LHCN-M2 (cell line): ENCODE data around the gene TOMM22. TPM values are rescaled to one million over a fixed set of nuclear protein-coding genes. Genes with fewer than 3 reads are reported as not detected.

Experiments
- DNase-seq: peaks from one replicate; pipeline ENCODE4 v3.0.0-alpha.2; 2012; ENCODE audit warnings: low read depth
- total RNA-seq: library from RNA; depleted of rRNA; stranded (reverse); fragments of >200 nt; gene quantifications from 2 replicates; pipeline ENCODE4 v1.2.3, GENCODE V29; 2014; rRNA removed

The TOMM22 gene
- total RNA-seq, 1 experiment from 2014 or later = 60.9 TPM

DNA sequence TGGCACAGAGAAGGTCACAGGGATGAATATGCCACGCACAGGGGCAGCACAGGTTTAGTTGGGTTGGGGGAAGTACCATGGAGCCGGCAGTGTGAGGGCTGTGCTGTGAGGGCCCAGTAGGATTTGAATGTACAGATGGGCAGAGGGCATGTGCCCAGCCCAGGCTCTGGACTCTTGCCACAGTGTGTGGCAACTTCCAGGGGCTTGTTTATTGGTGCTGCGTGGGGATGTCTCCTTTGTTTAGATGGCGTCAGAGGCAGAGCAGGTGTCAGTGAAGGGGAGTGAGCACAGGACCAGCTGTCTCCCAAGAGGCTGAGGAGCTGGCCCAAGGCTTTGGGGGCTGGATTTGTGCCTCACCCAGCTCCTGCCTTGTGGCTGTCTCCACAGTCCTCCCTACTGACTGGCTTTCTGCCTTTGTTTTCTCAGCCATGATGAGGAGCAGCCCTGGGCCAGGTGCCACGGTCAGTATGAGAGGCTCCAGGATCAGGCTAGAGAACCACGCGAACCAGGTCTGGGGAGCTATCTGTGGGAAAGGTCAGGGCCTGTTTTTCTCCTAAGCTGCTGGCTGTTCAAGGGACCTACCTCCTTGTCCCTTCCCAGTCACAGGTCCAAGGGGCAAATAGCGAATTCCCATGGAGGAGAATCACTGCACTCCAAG lies 52.1 kb downstream of the TOMM22 start:
- peak; percentile 89 for DNase-seq

DNA sequence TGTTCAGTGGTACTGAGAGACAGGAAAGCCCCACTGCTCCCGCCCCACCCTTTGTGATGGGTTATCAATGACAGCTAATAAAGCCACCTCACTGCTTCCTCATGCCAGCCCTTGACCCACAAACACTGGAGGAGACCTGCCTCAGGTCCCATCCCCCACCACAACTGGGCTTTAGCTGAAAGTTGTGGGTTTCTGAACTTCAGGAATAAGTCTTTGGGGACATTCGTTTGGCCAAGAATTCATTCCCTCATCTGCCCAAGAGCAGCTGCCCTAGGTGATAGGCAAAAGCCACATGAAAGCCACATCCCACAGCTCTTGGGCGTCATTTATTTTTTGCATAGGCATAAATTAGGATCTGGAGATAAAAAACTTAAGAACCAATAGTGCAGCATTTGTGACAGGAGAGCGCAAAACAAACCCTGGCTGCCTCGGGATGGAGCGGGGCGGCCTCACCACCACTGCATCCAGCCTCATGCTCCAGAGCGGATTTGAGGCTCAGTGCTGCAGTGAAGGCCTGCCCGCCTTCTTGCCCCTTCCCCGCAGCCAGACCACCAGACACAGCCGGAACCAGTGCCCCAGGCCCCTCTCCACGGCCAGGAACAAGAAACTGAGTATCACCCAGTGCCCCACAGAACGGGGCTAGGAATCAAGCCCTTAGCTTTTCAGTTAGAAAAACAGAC lies 52.8 kb downstream of the TOMM22 start:
- DNase-seq = no peak

Other genes with a start within 250 kb of the TOMM22 start
- not detected in 2 replicates for gene KCNJ4, start 226.8 kb upstream of the TOMM22 start, total RNA-seq
- gene KDELR3, start 213.9 kb upstream of the TOMM22 start, total RNA-seq = 40.0 and 44.8 TPM in 2 replicates
- gene DDX17, start 175.6 kb upstream of the TOMM22 start, total RNA-seq = 290 and 312 TPM in 2 replicates
- gene DMC1, start 111.8 kb upstream of the TOMM22 start, total RNA-seq = 2.8 and 20.8 TPM in 2 replicates
- 0.51 and 1.4 TPM in 2 replicates for gene FAM227A, start 25.6 kb upstream of the TOMM22 start, total RNA-seq
- 12.4 and 16.4 TPM in 2 replicates for gene CBY1, start 25.3 kb upstream of the TOMM22 start, total RNA-seq
- 54.6 and 65.0 TPM in 2 replicates for gene JOSD1, start 19.0 kb downstream of the TOMM22 start, total RNA-seq
- 24.5 and 26.4 TPM in 2 replicates for gene GTPBP1, start 24.0 kb downstream of the TOMM22 start, total RNA-seq
- gene SUN2, start 74.0 kb downstream of the TOMM22 start, total RNA-seq = 136 and 140 TPM in 2 replicates
- 19.0 and 22.6 TPM in 2 replicates for gene DNAL4, start 112.2 kb downstream of the TOMM22 start, total RNA-seq
- gene NPTXR, start 162.1 kb downstream of the TOMM22 start, total RNA-seq = 0.06 and 0.23 TPM in 2 replicates
- gene CBX6, start 190.3 kb downstream of the TOMM22 start, total RNA-seq = 29.0 TPM in 2 replicates